Chondrocyte (in vitro differentiated cells): ENCODE measurements around the gene BLACAT1. TPM values are rescaled to one million over a fixed set of nuclear protein-coding genes. Genes with fewer than 3 reads are reported as not detected.

Experiments used
- DNase-seq: peaks from one replicate; pipeline ENCODE4 v3.0.0; 2021; ENCODE audit warnings: mixed read lengths, low spot score
- H3K27ac Mint-ChIP-seq: one replicate; pipeline ENCODE4 v1.8.0; 2021; ENCODE audit warnings: mild to moderate bottlenecking, moderate library complexity, mixed read lengths; ENCODE audit not compliant: unreplicated experiment
- H3K27me3 Mint-ChIP-seq: 2 replicates; pipeline ENCODE4 v1.8.0; 2021; ENCODE audit warnings: low read depth, mixed read lengths
- H3K36me3 Mint-ChIP-seq: 2 replicates; pipeline ENCODE4 v1.8.0; 2021; ENCODE audit warnings: low read depth, mixed read lengths
- H3K4me1 Mint-ChIP-seq: 2 replicates; pipeline ENCODE4 v1.8.0; 2021; ENCODE audit warnings: low read depth, mild to moderate bottlenecking, mixed read lengths
- H3K4me3 Mint-ChIP-seq: one replicate; pipeline ENCODE4 v1.8.0; 2021; ENCODE audit warnings: mild to moderate bottlenecking, moderate library complexity, mixed read lengths; ENCODE audit not compliant: unreplicated experiment
- H3K9me3 Mint-ChIP-seq: 2 replicates; pipeline ENCODE4 v1.8.0; 2021; ENCODE audit warnings: low read depth, mixed read lengths
- CTCF ChIP-seq: fragments of 200-600 bp; sonication (generic); IDR thresholded peaks from 2 replicates; pipeline ENCODE4 v1.5.0; 2021; ENCODE audit warnings: antibody characterized with exemption, mild to moderate bottlenecking, moderate library complexity
- total RNA-seq: library from RNA; stranded (reverse); gene quantifications from 3 replicates; pipeline ENCODE4 v1.2.1, GENCODE V29; 2021

The BLACAT1 gene
- total RNA-seq, 1 donor from 2014 or later: not detected

DNA sequence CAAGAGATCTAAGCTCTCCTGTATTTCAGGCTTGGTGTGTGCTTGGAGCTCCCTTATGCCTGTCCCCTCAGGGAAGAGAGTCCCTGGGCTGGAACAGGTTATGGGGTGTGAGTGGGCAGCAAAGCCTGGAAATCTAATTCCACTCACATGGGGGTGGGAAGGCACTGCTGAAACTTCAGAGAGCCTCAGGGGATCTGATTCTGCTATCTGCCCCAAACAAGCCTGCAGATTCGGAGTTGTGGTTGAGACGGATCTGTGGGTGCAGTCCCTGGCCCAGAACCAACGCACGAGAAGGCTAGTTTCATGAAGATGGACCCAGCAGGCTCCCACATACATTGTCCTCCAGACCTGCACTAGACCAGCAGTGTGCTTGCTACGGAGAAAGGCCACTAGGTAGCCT lies 2.9 kb downstream of the BLACAT1 start:
- no peak overlapping the region for H3K4me3 Mint-ChIP-seq
- H3K9me3 Mint-ChIP-seq: no peaks in the 10 kb centered on the region
- peaks cover 55% of the 10 kb centered on the region for H3K27me3 Mint-ChIP-seq
- DNase-seq: no peak
- no peak for TF ChIP-seq CTCF
- H3K4me1 Mint-ChIP-seq: peaks cover 15% of the 10 kb centered on the region
- no peaks in the 10 kb centered on the region for H3K36me3 Mint-ChIP-seq
- H3K27ac Mint-ChIP-seq: no peak overlapping the region

GRCh38 chr1:205452364-205452763 lies 3.5 kb downstream of the BLACAT1 start:
- no peak for DNase-seq
- TF ChIP-seq CTCF: no peak
- H3K9me3 Mint-ChIP-seq: no peaks in the 10 kb centered on the region
- peaks cover 50% of the 10 kb centered on the region for H3K27me3 Mint-ChIP-seq
- no peaks in the 10 kb centered on the region for H3K36me3 Mint-ChIP-seq
- no peak overlapping the region for H3K4me3 Mint-ChIP-seq
- H3K27ac Mint-ChIP-seq: no peak overlapping the region
- H3K4me1 Mint-ChIP-seq: peaks cover 14% of the 10 kb centered on the region

DNA sequence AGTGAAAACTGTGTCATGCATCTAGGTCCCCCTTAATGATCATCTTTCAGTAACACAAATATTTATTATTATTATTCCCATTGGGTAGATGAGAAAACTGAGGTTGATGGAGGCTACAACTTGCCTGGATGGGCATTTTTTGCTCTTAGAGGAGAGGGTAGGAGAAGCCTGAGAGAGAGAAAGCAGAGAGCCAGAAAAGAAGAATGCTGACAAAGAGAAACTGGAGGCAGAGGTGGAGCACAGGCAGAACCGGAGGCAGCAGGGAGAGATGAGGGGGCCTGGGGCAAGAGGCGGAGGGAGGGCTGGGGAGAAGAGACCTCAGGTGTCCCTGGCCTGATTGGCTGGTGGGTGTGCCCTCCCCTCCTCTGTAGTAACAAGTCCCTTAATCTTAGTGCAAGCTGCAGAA lies 4.1 kb downstream of the BLACAT1 start:
- TF ChIP-seq CTCF: no peak
- Mint-ChIP-seq H3K27ac (no peak overlapping the region), H3K4me3 (no peak overlapping the region), H3K4me1 (peaks cover 14% of the 10 kb centered on the region), H3K36me3 (no peaks in the 10 kb centered on the region), H3K27me3 (peaks cover 55% of the 10 kb centered on the region), H3K9me3 (no peaks in the 10 kb centered on the region)
- no peak for DNase-seq

DNA sequence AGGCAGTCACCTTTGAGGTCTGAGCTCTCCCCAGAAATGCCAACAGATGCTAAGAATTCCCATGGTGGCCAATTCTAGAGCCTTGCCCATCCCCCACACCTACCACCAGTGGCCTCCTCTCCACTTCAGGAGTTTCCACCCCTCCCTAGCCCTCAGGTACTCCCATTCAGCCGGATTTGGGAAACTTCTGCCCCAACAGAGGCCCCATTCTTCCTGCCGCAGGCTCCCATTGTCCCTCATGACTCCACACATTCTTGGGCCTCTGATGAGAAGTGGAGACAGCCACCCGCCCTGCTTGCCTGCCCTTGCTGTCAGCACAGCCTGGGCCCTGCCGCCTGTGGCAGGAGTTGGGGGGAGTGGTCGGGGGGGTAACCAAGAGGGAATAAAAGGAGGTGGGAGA lies 4.6 kb downstream of the BLACAT1 start:
- no peak for TF ChIP-seq CTCF
- Mint-ChIP-seq H3K27ac (no peak overlapping the region), H3K4me1 (peaks cover 11% of the 10 kb centered on the region), H3K9me3 (no peaks in the 10 kb centered on the region), H3K27me3 (peaks cover 54% of the 10 kb centered on the region), H3K4me3 (no peak overlapping the region), H3K36me3 (no peaks in the 10 kb centered on the region)
- DNase-seq: no peak

- Mint-ChIP-seq H3K4me3 (no peak overlapping the region), H3K9me3 (no peaks in the 10 kb centered on the region), H3K27me3 (peaks cover 55% of the 10 kb centered on the region), H3K4me1 (peaks cover 8% of the 10 kb centered on the region), H3K27ac (no peak overlapping the region), H3K36me3 (no peaks in the 10 kb centered on the region)
- no peak for TF ChIP-seq CTCF
- DNase-seq: no peak
These were observed 5.4 kb downstream of the BLACAT1 start for GRCh38 chr1:205450448-205450847.
